ENCODE data around the gene DNAJC21.

Gene DNAJC21

DNA sequence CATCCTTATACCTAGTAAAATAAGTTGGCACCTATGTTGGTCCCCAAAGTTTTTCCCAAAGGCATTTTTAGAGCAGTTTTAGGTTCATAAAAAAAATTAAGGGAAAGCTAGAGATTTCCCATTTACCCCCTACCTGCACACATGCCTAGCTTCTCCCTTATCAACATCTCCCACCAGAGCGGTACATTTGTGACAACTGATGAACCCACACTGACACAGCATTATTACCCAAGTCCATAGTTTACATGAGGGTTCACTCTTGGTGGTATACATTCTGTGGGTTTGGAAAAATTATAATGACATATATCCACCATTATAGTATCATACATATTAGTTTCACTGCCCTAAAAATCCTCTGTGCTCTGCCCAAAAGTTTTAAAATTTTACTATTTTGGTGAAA is 26.1 kb upstream of the DNAJC21 start:
- Histone ChIP-seq H3K4me3 (ENCODE audit: low read depth, low read length) (no peak overlapping the region), H3K9me3 (no peaks in the 10 kb centered on the region), H3K36me3 (peaks cover 7% of the 10 kb centered on the region), H3K4me1 (no peaks in the 10 kb centered on the region), H3K27me3 (no peaks in the 10 kb centered on the region)
- TF ChIP-seq, protein P1, sequence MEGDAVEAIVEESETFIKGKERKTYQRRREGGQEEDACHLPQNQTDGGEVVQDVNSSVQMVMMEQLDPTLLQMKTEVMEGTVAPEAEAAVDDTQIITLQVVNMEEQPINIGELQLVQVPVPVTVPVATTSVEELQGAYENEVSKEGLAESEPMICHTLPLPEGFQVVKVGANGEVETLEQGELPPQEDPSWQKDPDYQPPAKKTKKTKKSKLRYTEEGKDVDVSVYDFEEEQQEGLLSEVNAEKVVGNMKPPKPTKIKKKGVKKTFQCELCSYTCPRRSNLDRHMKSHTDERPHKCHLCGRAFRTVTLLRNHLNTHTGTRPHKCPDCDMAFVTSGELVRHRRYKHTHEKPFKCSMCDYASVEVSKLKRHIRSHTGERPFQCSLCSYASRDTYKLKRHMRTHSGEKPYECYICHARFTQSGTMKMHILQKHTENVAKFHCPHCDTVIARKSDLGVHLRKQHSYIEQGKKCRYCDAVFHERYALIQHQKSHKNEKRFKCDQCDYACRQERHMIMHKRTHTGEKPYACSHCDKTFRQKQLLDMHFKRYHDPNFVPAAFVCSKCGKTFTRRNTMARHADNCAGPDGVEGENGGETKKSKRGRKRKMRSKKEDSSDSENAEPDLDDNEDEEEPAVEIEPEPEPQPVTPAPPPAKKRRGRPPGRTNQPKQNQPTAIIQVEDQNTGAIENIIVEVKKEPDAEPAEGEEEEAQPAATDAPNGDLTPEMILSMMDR (IDR thresholded peaks at IDR 0.05; ENCODE audit: low read depth, low read length): no peak
- no peak for DNase-seq

DNA sequence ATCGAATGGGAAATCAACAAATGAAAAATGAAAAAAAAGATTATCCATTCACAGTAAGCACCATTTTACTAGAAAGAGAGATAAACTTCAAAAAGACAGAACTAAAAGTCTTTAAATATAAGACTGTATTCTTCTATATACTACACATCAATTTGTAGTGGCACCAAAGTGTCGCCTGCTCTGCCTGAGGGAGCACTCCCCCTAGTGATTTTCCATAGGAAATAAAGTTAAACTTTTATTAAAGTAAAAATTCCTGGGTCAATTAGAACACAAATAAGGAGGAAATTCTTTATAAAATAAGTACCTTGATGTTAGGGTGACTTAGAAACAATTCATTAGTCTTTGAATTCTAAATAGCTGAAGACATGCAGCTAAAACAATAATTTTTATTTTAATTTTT is 23.8 kb upstream of the DNAJC21 start:
- no peak overlapping the region for H3K4me3 ChIP-seq (ENCODE audit: low read depth, low read length)
- TF ChIP-seq, protein P1 (IDR thresholded peaks at IDR 0.05; ENCODE audit: low read depth, low read length): peak; percentile 56

DNA sequence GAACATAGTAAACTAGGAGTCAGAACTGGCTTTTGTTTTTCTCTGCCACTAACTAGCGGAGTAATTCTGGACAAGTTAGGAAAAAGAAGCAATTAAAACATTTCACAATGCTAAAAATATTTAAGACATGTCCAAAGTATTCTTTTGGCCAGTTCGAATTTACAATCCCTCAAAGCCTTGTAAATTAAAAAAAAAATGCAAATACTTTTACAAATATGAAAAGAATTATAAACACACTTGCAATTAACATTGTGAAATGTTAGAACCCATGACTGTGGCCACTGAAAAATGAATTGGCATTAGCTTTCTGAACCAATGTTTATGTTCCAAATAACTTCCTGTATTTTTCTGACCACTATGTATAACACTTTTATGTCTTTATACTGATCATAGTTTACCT is 16.3 kb upstream of the DNAJC21 start:
- H3K27me3 ChIP-seq: no peaks in the 10 kb centered on the region
- TF ChIP-seq, protein P1 (IDR thresholded peaks at IDR 0.05; ENCODE audit: low read depth, low read length): no peak
- peaks cover 22% of the 10 kb centered on the region for H3K36me3 ChIP-seq
- no peak for DNase-seq
- no peaks in the 10 kb centered on the region for H3K9me3 ChIP-seq
- no peaks in the 10 kb centered on the region for H3K4me1 ChIP-seq
- no peak overlapping the region for H3K4me3 ChIP-seq (ENCODE audit: low read depth, low read length)

More for the DNA sequence above, 23.8 kb upstream of the DNAJC21 start:
- Histone ChIP-seq H3K9me3 (no peaks in the 10 kb centered on the region), H3K4me1 (no peaks in the 10 kb centered on the region), H3K36me3 (peaks cover 10% of the 10 kb centered on the region), H3K27me3 (no peaks in the 10 kb centered on the region)
- DNase-seq: no peak

DNA sequence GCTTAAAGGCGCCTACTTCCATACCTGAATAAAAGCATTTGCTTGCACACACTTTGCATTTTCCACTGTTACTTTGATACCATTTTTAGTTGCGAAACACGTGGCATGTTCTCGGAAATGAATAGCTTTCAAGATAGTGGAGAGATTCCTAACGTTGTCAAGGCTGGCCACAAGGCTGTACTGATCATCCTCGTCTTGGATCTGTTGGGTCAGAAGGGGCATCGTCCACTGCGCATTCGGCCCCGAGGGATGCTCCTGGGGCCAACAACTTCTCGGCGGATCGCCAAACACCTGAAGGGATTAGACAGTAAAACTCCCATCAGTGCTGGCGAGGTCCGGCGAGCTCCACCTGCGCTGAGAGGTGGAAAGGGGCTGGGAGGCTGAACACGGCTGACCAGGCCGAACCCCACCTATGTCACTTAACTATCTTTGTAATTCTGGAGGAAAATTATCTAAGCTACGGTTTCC is 14.7 kb upstream of the DNAJC21 start:
- Histone ChIP-seq H3K4me1 (no peaks in the 10 kb centered on the region), H3K27me3 (no peaks in the 10 kb centered on the region), H3K4me3 (ENCODE audit: low read depth, low read length) (peak overlapping the region; percentile 86), H3K36me3 (peaks cover 24% of the 10 kb centered on the region), H3K9me3 (no peaks in the 10 kb centered on the region)
- TF ChIP-seq, protein P1 (IDR thresholded peaks at IDR 0.05; ENCODE audit: low read depth, low read length): no peak
- peak; percentile 16 for DNase-seq

DNA sequence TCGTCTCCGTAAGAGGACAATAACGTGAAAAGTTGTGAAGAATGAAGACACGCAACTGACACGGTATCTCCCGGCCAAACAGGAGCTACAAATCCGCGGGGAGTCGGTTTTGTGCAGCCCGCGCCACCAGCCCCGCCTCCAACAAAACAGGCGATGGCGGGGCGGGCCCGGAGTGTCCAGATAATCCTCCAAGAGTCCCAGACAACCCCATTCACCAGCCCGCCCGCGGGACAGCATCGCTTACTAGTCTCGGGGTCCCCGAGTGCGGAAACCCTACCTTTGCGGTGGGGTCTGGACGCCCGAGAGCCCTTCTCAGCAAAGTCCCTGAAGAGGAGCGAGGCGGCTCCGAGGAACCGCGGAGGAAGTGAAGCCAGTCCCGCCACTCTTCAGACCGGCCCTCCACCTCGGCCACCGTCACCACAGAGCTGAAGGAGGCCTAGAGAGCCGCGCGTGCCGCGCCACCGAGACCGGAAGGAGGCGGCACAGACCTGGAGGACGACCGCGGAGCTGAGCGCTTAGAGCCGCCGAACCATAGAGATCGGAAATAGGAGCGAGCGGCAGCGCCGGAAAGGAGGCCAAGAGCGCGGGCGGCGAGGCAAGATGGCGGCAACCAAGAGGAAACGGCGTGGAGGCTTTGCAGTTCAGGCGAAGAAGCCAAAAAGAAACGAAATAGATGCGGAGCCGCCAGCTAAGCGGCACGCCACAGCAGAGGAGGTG is 14.1 kb upstream of the DNAJC21 start, which contains the start of the genes BRIX1 and RAD1:
TSS of gene BRIX1 (plus strand) at position 573 of the 717 bp plus-strand sequence. CDS start at position 601, 28 bp downstream.
TSS of gene RAD1 (minus strand) at position 366 of the 717 bp plus-strand sequence. CDS start 612 bp downstream, outside the sequence.
- no peaks in the 10 kb centered on the region for H3K4me1 ChIP-seq
- H3K27me3 ChIP-seq: no peaks in the 10 kb centered on the region
- peak; percentile 96 for DNase-seq
- peaks cover 30% of the 10 kb centered on the region for H3K36me3 ChIP-seq
- peak within 1 kb of the TSS; percentile 86 for H3K4me3 ChIP-seq (ENCODE audit: low read depth, low read length)
- TF ChIP-seq, protein P1 (IDR thresholded peaks at IDR 0.05; ENCODE audit: low read depth, low read length): no peak
- H3K9me3 ChIP-seq: no peaks in the 10 kb centered on the region

DNA sequence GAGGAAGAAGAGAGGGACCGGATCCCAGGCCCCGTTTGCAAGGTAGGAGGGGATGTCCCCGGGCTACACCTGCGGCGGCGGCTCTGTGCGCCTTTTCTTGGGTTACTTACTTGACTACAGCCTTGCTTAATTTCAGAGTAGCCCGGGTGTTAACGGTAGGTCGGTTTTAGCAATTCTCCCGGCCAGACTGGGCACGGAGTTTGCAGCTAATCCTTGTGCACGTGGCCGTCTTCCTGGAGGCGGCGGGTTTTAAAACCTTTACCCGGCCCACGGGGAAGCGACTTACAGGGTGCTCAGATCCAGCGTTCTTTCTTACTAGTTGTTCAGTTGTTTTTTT is 13.5 kb upstream of the DNAJC21 start:
- peaks cover 34% of the 10 kb centered on the region for H3K36me3 ChIP-seq
- H3K4me3 ChIP-seq (ENCODE audit: low read depth, low read length): peak overlapping the region; percentile 86
- no peak for DNase-seq
- H3K27me3 ChIP-seq: no peaks in the 10 kb centered on the region
- H3K9me3 ChIP-seq: no peaks in the 10 kb centered on the region
- TF ChIP-seq, protein P1 (IDR thresholded peaks at IDR 0.05; ENCODE audit: low read depth, low read length): no peak
- no peaks in the 10 kb centered on the region for H3K4me1 ChIP-seq

All from BE2C (cell line).